Fibroblast of upper back skin (primary cell): ENCODE results near the gene RNF144A.
"Not testable (repeated sequence)": the region's sequence is repeated elsewhere in the genome, so short reads cannot be mapped to it uniquely, and the experiment has no call there.

Source experiments
- DNase-seq: peaks from one replicate; pipeline ENCODE4 v3.0.0-alpha.2; 2013

RNF144A gene

GRCh38 chr2:6977113-6977741 is 60.0 kb downstream of the RNF144A start:
- no peak for DNase-seq

GRCh38 chr2:6977786-6978185 is 60.6 kb downstream of the RNF144A start:
- no peak for DNase-seq

DNA sequence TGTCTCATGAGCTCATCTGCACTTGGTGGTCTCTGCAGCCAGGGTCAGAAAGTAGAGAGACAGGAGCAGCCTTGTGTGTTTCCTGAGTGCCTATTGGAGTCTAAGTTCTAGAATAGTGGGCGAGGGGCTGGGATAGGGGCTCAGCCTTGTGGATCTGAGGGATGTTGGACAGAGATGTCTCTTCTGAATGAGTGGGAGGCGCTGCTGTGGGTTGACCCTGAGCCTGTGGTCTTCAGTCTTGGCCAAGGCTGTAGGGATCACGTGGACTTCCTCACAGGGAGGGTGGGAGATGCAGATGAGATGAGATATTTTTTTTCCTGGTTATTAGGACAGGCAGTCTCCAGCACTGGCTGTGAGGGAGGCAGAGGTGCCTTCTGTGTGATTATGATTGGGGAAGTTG is 61.8 kb downstream of the RNF144A start:
- DNase-seq: no peak

DNA sequence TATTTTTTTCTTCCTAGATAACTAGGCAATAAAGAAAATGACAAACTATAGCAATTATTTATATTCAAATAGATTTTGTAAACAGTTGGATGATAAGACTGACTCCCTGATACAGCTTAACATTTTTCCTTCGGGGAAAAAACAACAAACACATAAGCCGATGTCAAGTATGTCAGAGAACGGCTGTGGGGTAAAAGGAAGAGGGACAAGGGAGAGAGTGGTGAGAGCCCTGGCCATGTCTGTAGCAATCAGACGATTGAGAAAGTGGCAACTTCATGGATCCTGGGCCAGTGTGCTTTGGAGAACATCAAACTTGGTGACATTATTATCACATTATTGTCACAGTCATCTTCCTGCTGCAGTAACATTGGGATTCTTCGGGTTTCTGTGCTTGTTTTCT is 65.2 kb downstream of the RNF144A start:
- DNase-seq: no peak

DNA sequence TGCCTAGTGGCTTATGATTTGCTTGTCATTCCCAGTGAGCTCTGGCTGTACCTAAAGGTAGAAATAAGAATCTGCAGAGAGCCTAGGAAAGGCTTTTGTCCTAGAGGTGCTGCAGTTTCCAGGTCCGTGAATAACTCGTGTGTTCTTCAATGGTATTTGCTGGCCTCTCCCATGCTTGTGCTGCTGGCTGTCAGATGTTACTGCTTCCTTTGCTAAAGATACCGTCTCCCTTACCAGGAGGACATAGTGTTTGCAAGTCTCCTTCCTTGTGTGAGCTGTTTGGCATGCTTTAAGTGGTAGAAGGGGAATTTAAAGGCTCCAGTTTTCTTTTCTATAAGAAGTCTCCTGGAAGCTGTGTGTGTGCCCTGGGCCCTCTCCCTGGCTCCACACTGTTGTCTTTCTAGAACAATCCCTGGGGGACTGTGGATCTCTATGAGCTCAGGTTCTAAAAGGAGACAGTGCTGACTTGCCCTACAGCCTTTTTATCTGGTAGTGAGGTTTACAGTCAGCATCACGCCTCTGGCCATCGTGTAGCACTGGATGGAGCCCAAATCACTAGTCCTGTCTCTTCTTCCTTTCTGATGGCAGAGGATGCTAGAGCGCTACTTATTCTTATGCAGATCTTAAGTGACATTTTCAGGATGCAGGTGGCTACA is 65.8 kb downstream of the RNF144A start:
- DNase-seq: no peak

- DNase-seq: no peak
Measured at GRCh38 chr2:6986301-6986911, 69.2 kb downstream of the RNF144A start.

GRCh38 chr2:6986912-6987361 is 69.7 kb downstream of the RNF144A start:
- no peak for DNase-seq

GRCh38 chr2:6990871-6991270 is 73.7 kb downstream of the RNF144A start:
- no peak for DNase-seq

GRCh38 chr2:6992794-6993228 is 75.6 kb downstream of the RNF144A start:
- DNase-seq: no peak

DNA sequence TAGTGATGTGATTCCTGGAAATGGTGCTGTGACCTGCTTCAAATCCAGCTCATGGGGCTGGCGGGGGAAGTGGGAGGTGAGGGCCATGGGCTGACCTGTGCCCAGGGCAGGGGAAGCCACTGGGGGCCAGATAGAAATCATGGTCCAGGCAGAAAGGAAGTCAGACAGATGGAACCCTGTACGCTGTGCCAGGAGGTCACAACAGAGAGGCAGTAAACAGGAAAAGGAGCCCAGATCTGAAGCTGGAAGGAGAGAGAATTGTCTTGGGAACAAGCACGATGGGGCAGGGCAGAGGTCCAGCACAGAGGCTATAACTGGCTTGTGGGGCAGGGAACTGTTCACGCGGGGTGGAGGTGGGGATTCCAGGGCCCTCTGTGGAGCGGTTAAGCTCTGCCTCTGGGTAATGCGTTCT is 76.0 kb downstream of the RNF144A start:
- no peak for DNase-seq

GRCh38 chr2:6993936-6994335 is 76.7 kb downstream of the RNF144A start:
- DNase-seq: no peak

DNA sequence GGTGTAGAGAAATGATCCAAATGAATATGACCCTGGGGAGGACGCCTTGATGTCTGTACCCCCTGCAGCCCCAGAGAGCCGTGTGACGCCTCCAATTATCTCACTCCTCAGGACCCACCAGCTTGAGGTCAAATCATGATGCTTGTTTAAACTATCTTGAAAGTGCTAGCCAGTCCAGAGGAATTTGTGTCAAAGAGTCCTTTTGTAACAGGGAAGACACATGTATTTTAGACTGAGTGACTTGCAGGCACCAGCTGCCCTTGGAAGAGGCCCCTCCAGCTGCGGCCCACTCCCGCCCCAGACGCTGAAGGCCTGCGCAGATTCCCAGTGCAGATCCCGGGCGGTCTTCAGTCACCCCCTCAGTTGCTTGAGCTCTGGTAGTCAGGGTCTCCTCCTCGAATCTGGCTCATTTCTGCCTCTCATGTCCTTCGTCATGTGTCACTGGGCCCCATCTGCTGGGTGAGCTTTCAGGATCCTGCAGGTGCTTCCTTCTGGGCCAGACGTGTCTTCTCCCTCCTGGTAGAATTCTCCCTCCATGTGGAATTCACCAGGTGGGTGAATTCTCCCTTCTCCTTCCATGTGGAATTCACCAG is 77.4 kb downstream of the RNF144A start:
- DNase-seq: no peak

DNA sequence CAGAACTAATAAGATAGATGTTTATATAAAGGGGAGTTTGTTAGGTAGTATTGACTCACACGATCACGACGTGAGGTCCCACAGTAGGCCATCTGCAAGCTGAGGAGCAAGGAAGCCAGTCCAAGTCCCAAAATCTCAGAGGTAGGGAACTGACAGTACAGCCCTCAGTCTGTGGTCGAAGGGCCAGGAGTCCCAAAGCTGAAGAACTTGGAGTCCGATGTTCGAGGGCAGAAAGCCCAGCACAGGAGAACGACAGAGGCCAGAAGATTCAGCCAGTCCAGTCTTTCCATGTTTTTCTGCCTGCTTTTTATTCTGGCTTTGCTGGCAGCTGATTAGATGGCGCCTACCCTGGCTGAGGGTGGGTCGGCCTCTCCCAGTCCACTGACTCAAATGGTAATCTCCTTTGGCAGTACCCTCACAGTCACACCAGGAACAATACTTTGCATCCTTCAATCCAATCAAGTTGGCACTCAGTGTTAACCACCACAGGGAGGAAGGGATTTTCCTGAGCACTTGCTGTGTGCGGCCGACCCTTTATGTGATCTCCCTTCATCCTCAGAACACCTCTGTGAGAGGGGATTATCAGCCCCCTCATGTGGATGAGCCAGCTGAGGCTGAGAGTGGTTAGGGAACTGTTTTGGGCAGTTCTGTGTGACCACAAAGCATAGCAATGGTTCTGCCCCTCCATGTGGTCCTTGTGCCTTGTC is 78.3 kb downstream of the RNF144A start:
- DNase-seq: no peak

DNA sequence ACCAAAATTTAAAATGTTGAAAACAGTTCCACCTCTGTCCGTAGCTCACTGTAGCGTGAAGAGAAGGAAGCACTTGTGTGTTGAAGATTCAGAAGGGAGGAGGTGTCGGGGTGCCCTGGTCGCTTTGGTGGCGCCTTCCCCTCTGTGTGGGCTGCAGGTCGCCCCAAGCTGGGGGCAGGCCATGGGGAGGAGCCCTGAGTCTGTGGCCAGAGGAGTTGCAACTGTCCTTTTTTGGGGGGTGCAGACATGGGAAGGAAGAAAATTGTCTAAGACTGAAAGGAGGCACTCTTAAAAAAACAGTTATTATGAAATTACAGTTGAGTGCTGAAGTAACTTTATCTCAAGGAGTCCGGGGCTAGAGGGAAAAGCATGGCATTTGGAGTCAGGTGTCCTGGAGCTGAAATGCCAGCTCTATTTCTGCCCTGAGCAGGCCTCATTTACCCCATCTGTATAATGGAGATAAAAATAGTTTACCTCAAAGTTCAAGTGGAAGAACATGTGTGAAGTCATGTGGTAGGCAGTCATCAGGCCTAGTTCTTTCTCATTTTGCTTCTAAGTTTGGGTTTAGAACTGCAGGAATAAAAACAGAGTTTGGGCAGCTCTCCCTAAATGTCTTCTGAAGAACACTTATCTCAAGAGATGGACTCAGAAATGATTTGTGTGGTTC is 82.1 kb downstream of the RNF144A start:
- no peak for DNase-seq

DNA sequence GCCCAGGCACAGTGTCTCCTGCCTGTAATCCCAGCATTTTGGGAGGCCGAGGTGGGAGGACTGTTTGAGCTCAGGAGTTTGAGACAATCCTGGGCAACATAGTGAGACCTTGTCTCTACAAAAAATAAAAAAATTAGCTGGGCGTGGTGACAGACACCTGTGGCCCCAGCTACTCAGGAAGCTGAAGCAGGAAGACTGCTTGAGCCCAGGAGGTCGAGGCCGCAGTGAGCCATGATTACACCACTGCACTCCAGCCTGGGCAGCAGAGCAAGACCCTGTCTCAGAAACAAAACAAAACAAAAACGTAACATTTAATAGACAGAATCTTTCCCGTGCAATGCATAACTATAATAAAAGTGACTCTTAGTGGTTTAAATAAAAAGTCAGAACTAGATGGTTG is 84.2 kb downstream of the RNF144A start:
- not testable (repeated sequence) for DNase-seq

GRCh38 chr2:7003895-7004294 is 86.7 kb downstream of the RNF144A start:
- DNase-seq: no peak

DNA sequence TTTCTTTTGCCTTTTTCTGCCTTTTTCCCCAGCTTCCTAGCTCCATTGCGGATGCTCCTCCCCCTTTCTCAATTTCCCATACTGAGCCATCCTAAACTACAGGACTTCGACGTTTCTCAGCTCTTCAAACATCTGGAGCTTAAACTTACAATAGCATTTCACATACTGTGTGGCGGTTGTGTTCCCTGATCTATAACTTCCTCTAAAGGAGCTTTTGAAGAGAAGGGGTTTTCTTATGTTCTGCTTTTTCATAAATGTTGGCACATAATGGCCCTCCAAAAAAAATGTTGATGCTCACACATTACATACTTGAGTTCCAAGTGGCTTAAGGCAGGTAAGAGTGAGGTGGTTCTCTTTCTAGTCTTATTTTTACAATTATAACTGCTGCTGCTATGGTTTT is 87.4 kb downstream of the RNF144A start:
- DNase-seq: no peak

- DNase-seq: no peak
Measured at GRCh38 chr2:7007488-7007845, 90.3 kb downstream of the RNF144A start.

- peak; percentile 85 for DNase-seq
Measured at GRCh38 chr2:7007846-7008741, 90.9 kb downstream of the RNF144A start.

GRCh38 chr2:7009207-7009911 is 92.1 kb downstream of the RNF144A start:
- peak; percentile 21 for DNase-seq
